HepG2 (cell line): ENCODE results near the gene DSCAM. TPM values are rescaled to one million over a fixed set of nuclear protein-coding genes. Genes with fewer than 3 reads are reported as not detected.

Source experiments
- ATAC-seq: fragments of 200-7000 bp; cut with Tn5 transposase; 3 replicates; pipeline ENCODE4 v1.9.1; 2020; ENCODE audit warnings: mild to moderate bottlenecking, moderate library complexity
- BruUV-seq: library from RNA; stranded (reverse); fragments of 400-500 nt; replicated peaks from 2 replicates; lab custom pipeline; 2021; lab: Mats Ljungman, UMichigan
- CTCF ChIA-PET: fragments of 300-600 bp; formaldehyde crosslinking; extraction: SDS; loops from one replicate; lab custom pipeline; 2021; ENCODE audit warnings: low total read pairs, inconsistent platforms, low intra/inter-chr PET ratio; lab: Yijun Ruan, JAX
- POLR2A ChIA-PET: fragments of 350-600 bp; sonication (Branson Sonifier 250); formaldehyde crosslinking; loops from one replicate; lab custom pipeline; 2020; ENCODE audit warnings: antibody characterized with exemption, inconsistent platforms; lab: Yijun Ruan, JAX
- DNase-seq: peaks from one replicate; pipeline ENCODE4 v3.0.0-alpha.2; 2015; ENCODE audit warnings: low spot score
- FAIRE-seq: peaks from 3 replicates; lab custom pipeline; 2011; peaks lifted over from hg19 to GRCh38; lab: Jason Lieb, UNC
- H2AFZ ChIP-seq: one replicate; pipeline ENCODE4 v1.6.1; 2011; ENCODE audit warnings: low read length, inconsistent platforms
- H3K27ac ChIP-seq: fragments of 300-600 bp; 3 replicates; pipeline ENCODE4 v1.8.0; 2011; ENCODE audit warnings: mixed run types, mild to moderate bottlenecking, mixed read lengths, low read length, inconsistent platforms; ENCODE audit not compliant: insufficient read depth; ENCODE audit errors: extremely low read length
- H3K27me3 ChIP-seq, 2 experiments: fragments of 200-600 bp in 1 of 2; 2 replicates in 1 of 2; 3 replicates in 1 of 2; pipeline versions ENCODE4 v1.6.0 to v1.8.0; 2011; ENCODE audit warnings: low read length in 2 of 2, mild to moderate bottlenecking in 2 of 2, moderate library complexity in 2 of 2, inconsistent platforms in 1 of 2; ENCODE audit not compliant: insufficient read depth in 2 of 2, control insufficient read depth in 1 of 2
- H3K36me3 ChIP-seq, 2 experiments: fragments of 200-600 bp in 1 of 2; replicated peaks in 1 of 2; 2 replicates in 1 of 2; 3 replicates in 1 of 2; pipeline versions ENCODE4 v1.5.1 to v1.8.0; 2011; ENCODE audit warnings: low read length in 2 of 2, inconsistent platforms in 1 of 2; ENCODE audit not compliant: insufficient read depth in 2 of 2, control insufficient read depth in 1 of 2
- H3K4me1 ChIP-seq: 2 replicates; pipeline ENCODE4 v1.5.1; 2012; ENCODE audit warnings: low read length, inconsistent platforms; ENCODE audit not compliant: insufficient read depth
- H3K4me2 ChIP-seq: 2 replicates; pipeline ENCODE4 v1.6.0; 2011; ENCODE audit warnings: low read depth, low read length, inconsistent platforms
- H3K4me3 ChIP-seq, 3 experiments: fragments of 200-600 bp in 1 of 3; sonication (generic), shearing (Covaris generic) in 1 of 3; replicated peaks in 1 of 3; 2 replicates each; pipeline ENCODE4 v1.5.1; 2011 to 2016; ENCODE audit warnings: low read length in 3 of 3, inconsistent platforms in 2 of 3, low read depth in 2 of 3, mild to moderate bottlenecking in 2 of 3, control low read depth in 1 of 3, mixed read lengths in 1 of 3; ENCODE audit not compliant: insufficient read depth in 1 of 3
- H3K79me2 ChIP-seq: one replicate; pipeline ENCODE4 v1.6.1; 2011; ENCODE audit warnings: low read length, inconsistent platforms; ENCODE audit not compliant: insufficient read depth
- H3K9ac ChIP-seq: 2 replicates; pipeline ENCODE4 v1.6.0; 2011; ENCODE audit warnings: mild to moderate bottlenecking, low read depth, low read length, inconsistent platforms; ENCODE audit not compliant: insufficient read depth
- H3K9me3 ChIP-seq: 2 replicates; pipeline ENCODE4 v1.5.1; 2012; ENCODE audit warnings: mild to moderate bottlenecking, low read length
- H4K20me1 ChIP-seq: 2 replicates; pipeline ENCODE4 v1.6.0; 2011; ENCODE audit warnings: inconsistent platforms, mild to moderate bottlenecking, low read length, moderate library complexity; ENCODE audit not compliant: insufficient read depth
- ATF7 ChIP-seq, 2 experiments: fragments of 450-650 bp in 1 of 2; sonication (generic) in 1 of 2; formaldehyde crosslinking in 1 of 2; IDR thresholded peaks; 2 replicates each; pipeline versions ENCODE4 v1.4.0 to v1.6.1; 2016 to 2020; ENCODE audit warnings: antibody characterized with exemption in 1 of 2, mild to moderate bottlenecking in 1 of 2, missing genetic modification reagents in 1 of 2
- CBX2 ChIP-seq, 2 experiments: fragments of 200-600 bp in 1 of 2; sonication (generic); formaldehyde crosslinking in 1 of 2; IDR thresholded peaks; 2 replicates each; pipeline versions ENCODE4 v1.7.0 to v1.8.1; 2018 to 2022; ENCODE audit warnings: low read depth in 2 of 2, low read length in 1 of 2, mild to moderate bottlenecking in 1 of 2, missing genetic modification reagents in 1 of 2
- SP4 ChIP-seq: sonication (generic); formaldehyde crosslinking; IDR thresholded peaks from 2 replicates; pipeline ENCODE4 v1.8.1; 2023; ENCODE audit warnings: mild to moderate bottlenecking, missing genetic modification reagents
- WGBS: methylation state at CpG from one replicate; pipeline ENCODE4 v1.1.6; 2017; ENCODE audit warnings: low lambda C conversion rate; 5-methylcytosine and 5-hydroxymethylcytosine counted together
- in situ Hi-C: cut with HindIII; loops from 2 replicates; pipeline ENCODE4 v1.10.0; 2017; ENCODE audit warnings: low pct_unique_long_range_greater_than_20kb; ENCODE audit not compliant: extremely low pct_ligation_motif_present
- intact Hi-C: fragments of 100-400 bp; cut with micrococcal nuclease; formaldehyde crosslinking; loops from one replicate; pipeline ENCODE4 v1.10.0; 2022; ENCODE audit not compliant: unreplicated experiment
- polyA plus RNA-seq, 8 experiments: library from polyadenylated mRNA; depleted of rRNA in 3 of 8; stranded (reverse) in 7 of 8; unstranded in 1 of 8; fragments of >200 nt; fragmentation: Illumina TruSeq in 4 of 8; extraction: Trizol in 4 of 8; gene quantifications; 2 replicates each; pipeline versions ENCODE4 v1.2.1 to v1.2.3, GENCODE V29; 2011 to 2016; ENCODE audit warnings: low read depth in 4 of 8, missing spikeins in 1 of 8, mixed read lengths in 1 of 8; ENCODE audit not compliant: insufficient read depth in 1 of 8
- total RNA-seq, 5 experiments: library from RNA; depleted of rRNA; stranded (reverse); fragments of >200 nt; fragmentation: Illumina TruSeq; extraction: Trizol; gene quantifications; 2 replicates each; pipeline ENCODE4 v1.2.3, GENCODE V29; 2016; ENCODE audit warnings: low read depth in 1 of 5

DSCAM gene
- total and polyA plus RNA-seq, 2 of the 13 experiments (the other 11 are each of a cell fraction or from before 2014, with no cell fraction given), result not detected

- H3K4me2 ChIP-seq, result no peak overlapping the region
- FAIRE-seq (no peak), ATAC-seq (no peak), DNase-seq (no peak)
- H3K9ac ChIP-seq, result no peak overlapping the region
- H3K27ac ChIP-seq, result no peak overlapping the region
- no peaks in the 10 kb centered on the region for H4K20me1 ChIP-seq
- no peaks in the 10 kb centered on the region for H3K79me2 ChIP-seq
- H2AFZ ChIP-seq, result no peak overlapping the region
- in situ Hi-C loops, result no loop called here
- no peaks in the 10 kb centered on the region for H3K4me1 ChIP-seq
- BruUV-seq, result no TSS peak
- H3K4me3 ChIP-seq, result no peak overlapping the region
- peaks cover 0 to 1% of the 10 kb centered on the region in 2 experiments; a peak in 1 of 5 replicates for H3K27me3 ChIP-seq
- peaks cover 5% of the 10 kb centered on the region; the same call in 1 of the 2 replicates for H3K9me3 ChIP-seq
- ChIA-PET POLR2A (no interaction called here), CTCF (no interaction called here)
- intact Hi-C loops, result no loop called here
- WGBS, result 30% methylated on average over 2 of the region's 2 CpGs
- no peak for TF ChIP-seq SP4 (CRISPR knock-in tag)
- no peaks in the 10 kb centered on the region for H3K36me3 ChIP-seq
Measured at GRCh38 chr21:40851749-40852148, 4.8 kb upstream of the DSCAM start.

GRCh38 chr21:40850071-40850470 lies 3.1 kb upstream of the DSCAM start:
- WGBS, result 0% methylated on average over 1 of the region's 1 CpG
- intact Hi-C loops, result no loop called here
- ATAC-seq (no peak), DNase-seq (no peak), FAIRE-seq (no peak)
- Histone ChIP-seq H3K9me3 (no peaks in the 10 kb centered on the region; the same call in 1 of the 2 replicates), H3K4me1 (no peaks in the 10 kb centered on the region), H3K4me2 (no peak overlapping the region), H4K20me1 (no peaks in the 10 kb centered on the region), H2AFZ (no peak overlapping the region), H3K27me3 (peaks cover 1 to 3% of the 10 kb centered on the region in 2 experiments; a peak in 2 of 5 replicates), H3K36me3 (no peaks in the 10 kb centered on the region), H3K4me3 (no peak overlapping the region), H3K27ac (no peak overlapping the region), H3K79me2 (no peaks in the 10 kb centered on the region), H3K9ac (no peak overlapping the region)
- peak; percentile 36; the same call in 1 of the 2 replicates for TF ChIP-seq ATF7 (IDR thresholded peaks at IDR 0.05)
- TF ChIP-seq ATF7 (CRISPR knock-in tag; IDR thresholded peaks at IDR 0.05), result no peak
- TF ChIP-seq CBX2 (IDR thresholded peaks at IDR 0.05; ENCODE audit: low read depth, low read length), result no peak
- no peak for TF ChIP-seq CBX2 (CRISPR knock-in tag; IDR thresholded peaks at IDR 0.05; ENCODE audit: low read depth)
- POLR2A ChIA-PET, result no interaction called here
- BruUV-seq, result no TSS peak
- in situ Hi-C loops, result no loop called here
- CTCF ChIA-PET, result no interaction called here
